ENCODE results near the gene RUNX1.
A peak's percentile ranks its signal among the peaks of the same experiment; 100 is the strongest.

RUNX1 gene

DNA sequence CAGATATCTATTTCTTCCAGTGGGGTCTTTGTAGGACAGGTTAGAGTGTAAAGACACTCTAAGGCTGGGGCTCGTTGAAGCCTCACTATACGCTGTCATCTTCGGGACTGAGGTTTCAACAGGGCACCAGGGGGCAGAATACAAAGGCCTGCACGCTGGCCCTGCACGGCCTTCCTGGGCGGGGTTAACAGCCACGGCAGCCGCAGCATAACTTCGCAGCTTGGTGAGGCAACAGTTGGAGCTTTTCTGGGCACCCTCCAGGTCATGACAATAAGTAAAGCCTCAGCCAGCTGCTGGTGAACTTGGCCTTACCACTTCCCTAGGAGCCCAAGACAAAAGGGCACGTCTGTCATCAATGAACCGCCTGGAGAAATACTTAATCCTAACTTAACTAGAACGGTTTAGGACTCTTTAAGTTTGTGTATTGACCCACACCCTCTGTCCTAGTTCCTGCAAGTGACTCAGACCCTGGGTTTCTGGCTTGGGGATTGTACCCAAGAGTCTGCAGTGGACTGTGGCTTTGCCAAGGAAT is 2.3 kb upstream of the RUNX1 start:
- TF ChIP-seq ZFX (IDR thresholded peaks at IDR 0.05; ENCODE audit: borderline replicate concordance), result no peak
- TF ChIP-seq, protein P1, sequence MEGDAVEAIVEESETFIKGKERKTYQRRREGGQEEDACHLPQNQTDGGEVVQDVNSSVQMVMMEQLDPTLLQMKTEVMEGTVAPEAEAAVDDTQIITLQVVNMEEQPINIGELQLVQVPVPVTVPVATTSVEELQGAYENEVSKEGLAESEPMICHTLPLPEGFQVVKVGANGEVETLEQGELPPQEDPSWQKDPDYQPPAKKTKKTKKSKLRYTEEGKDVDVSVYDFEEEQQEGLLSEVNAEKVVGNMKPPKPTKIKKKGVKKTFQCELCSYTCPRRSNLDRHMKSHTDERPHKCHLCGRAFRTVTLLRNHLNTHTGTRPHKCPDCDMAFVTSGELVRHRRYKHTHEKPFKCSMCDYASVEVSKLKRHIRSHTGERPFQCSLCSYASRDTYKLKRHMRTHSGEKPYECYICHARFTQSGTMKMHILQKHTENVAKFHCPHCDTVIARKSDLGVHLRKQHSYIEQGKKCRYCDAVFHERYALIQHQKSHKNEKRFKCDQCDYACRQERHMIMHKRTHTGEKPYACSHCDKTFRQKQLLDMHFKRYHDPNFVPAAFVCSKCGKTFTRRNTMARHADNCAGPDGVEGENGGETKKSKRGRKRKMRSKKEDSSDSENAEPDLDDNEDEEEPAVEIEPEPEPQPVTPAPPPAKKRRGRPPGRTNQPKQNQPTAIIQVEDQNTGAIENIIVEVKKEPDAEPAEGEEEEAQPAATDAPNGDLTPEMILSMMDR (IDR thresholded peaks at IDR 0.05), result peak; percentile 71
- no peak overlapping the region for H3K27ac ChIP-seq

DNA sequence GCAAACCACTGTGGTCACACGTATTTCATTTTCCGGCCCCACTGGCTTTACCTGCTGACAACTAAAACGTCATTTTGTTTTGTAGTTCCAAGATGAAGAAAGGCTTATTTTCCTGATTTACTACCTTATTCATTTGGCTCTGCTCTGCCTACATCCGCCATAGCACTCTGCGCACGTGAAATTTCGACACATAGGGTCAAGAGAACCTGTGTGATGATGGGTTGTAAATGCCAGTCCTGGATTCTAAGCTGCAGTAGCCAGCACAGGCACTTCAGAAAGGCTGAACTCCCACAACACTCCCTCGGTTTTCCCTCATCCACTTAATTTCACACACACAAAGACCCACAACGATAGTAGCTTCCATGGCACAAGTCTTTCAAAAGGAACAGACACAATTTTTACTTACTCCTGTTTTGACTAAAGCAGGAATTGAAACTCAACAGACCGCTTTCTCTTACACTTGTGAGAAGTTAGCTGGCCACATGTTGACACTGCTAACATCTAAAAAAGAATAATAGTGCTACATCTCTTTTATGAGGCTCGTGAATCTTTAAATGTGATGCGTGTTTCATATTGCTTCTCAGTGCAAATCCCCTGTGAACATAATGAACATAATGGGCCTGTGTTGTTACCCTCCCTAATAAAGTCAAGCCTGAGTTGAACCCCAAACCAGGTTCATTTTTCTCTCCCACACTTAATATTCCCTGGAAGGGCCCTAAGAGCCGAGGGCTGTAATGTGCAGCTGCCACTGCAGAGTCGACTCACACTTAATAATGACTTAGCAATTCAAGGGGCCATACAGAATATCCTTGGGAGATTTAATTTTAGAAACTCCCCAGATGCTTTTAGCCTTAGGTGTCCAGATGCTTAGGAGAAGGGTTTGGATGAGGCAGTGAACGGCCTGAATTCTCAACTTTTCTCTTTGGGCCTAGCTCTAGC is 1.5 kb upstream of the RUNX1 start:
- TF ChIP-seq, protein P1 (IDR thresholded peaks at IDR 0.05), result no peak
- no peak for TF ChIP-seq ZFX (IDR thresholded peaks at IDR 0.05; ENCODE audit: borderline replicate concordance)
- H3K27ac ChIP-seq, result no peak overlapping the region

DNA sequence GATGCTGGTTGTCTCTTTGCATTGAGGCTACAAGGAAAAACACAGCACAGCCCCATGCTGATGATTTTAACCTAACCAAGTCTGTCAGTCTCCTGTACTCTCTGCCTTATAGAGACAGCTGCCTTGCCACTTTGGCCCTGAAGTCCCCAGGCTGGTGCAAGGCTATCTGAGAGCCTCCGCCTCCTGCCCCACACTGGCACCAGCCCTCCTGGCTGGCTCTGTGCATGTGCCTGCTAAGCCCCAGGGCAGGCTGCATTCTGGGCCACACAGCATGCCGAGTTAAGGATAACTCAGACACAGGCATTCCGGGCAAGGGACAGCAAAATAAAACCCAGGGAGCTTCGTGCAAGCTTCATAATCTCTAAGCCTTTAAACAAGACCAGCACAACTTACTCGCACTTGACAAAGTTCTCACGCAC is 910 bp downstream of the RUNX1 start:
- no peak overlapping the region for H3K27ac ChIP-seq
- TF ChIP-seq ZFX (IDR thresholded peaks at IDR 0.05; ENCODE audit: borderline replicate concordance), result no peak
- TF ChIP-seq, protein P1 (IDR thresholded peaks at IDR 0.05), result no peak

DNA sequence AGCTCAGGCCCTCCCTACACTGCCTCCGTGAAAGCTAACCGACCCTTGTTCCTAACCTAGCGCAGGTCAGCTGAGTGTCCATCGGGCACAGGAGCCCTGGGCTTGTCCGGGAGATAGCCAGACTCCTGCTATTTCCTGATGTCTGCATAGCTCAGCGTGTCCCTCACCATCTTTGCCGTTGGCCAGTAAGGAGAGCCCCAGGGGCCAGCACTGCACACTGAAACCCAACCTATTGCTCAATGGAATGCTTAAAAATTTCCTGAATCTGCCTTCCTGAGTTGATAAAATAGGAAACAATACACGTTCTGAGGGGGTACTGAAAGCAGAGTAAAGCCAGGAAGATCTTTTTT is 2.2 kb downstream of the RUNX1 start:
- TF ChIP-seq, protein P1 (IDR thresholded peaks at IDR 0.05), result no peak
- TF ChIP-seq ZFX (IDR thresholded peaks at IDR 0.05; ENCODE audit: borderline replicate concordance), result no peak
- no peak overlapping the region for H3K27ac ChIP-seq

DNA sequence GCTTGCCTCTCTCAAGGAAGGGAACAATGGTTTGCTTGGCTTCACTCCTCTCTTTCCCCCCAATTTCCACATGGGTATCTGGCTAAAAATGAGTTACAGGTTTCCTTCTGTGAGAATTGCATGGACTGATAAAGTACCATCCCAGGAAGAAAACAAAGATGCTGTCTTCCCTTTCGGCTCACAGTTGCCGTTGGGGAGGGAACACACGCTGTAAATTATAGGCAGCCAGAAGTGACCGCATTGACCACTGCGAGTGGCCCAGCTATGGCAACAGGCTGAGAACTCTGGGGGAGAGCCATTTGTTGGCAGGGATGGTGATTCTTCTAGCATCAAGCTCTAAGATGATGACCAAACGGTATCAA is 2.9 kb downstream of the RUNX1 start:
- no peak for TF ChIP-seq ZFX (IDR thresholded peaks at IDR 0.05; ENCODE audit: borderline replicate concordance)
- TF ChIP-seq, protein P1 (IDR thresholded peaks at IDR 0.05), result no peak
- H3K27ac ChIP-seq, result no peak overlapping the region

DNA sequence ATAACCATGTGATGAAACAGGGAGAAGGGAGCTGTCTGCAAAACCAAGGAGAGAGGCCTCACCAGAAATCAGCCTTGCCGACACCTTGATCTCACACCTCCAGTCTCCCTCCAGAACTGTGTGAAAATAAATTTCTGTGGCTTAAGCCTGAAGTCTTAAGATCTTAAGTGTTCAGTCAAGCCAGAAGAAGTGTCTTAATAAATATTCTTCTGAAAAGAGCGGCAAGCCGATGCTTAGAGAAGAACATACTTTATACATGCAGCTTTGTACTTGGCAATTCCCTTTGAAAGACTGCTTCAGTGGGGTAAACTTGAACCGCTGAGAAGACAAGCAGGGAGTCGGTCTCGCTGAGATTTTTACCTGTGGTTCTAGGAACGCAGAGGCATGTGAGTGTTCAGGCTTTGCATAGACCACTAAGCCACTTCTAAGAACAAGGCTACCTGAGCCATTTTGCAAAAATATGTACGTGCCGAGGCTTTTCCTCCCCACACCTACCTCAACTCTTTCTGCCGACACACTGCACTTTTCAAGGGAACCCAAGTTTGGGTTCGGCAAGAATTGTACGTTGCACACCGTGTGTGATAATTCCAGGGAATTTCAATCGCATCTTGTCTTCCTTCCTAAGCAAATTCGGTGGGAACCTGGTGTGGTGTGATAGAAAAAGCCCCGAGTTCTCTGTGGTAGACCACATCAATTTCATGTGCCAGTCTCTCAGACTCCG is 3.4 kb downstream of the RUNX1 start:
- TF ChIP-seq, protein P1 (IDR thresholded peaks at IDR 0.05), result no peak
- no peak for TF ChIP-seq ZFX (IDR thresholded peaks at IDR 0.05; ENCODE audit: borderline replicate concordance)
- no peak overlapping the region for H3K27ac ChIP-seq

All from 22Rv1 (cell line).